Activated gamma-delta T cell treated with Interleukin-2 at 50 U/mL for 16 hours (primary cell): ENCODE results near the gene NFS1.

Experiments used
- DNase-seq: peaks from one replicate; pipeline ENCODE4 v3.0.0-alpha.2; 2020

Gene NFS1

GRCh38 chr20:35635652-35636051, 63.5 kb downstream of the NFS1 start:
- DNase-seq = no peak

GRCh38 chr20:35632539-35633115, 66.5 kb downstream of the NFS1 start:
- DNase-seq = no peak

- no peak for DNase-seq
Observed at GRCh38 chr20:35630636-35631035, 68.5 kb downstream of the NFS1 start.

GRCh38 chr20:35629427-35630145, 69.6 kb downstream of the NFS1 start:
- no peak for DNase-seq

- DNase-seq = no peak
Observed at GRCh38 chr20:35627121-35627520, 72.0 kb downstream of the NFS1 start.

GRCh38 chr20:35626386-35627001, 72.7 kb downstream of the NFS1 start:
- no peak for DNase-seq

- DNase-seq = no peak
Observed at GRCh38 chr20:35625584-35626385, 73.4 kb downstream of the NFS1 start.

- DNase-seq = no peak
Observed at GRCh38 chr20:35621560-35621946, 77.6 kb downstream of the NFS1 start.

GRCh38 chr20:35620818-35621559, 78.2 kb downstream of the NFS1 start:
- no peak for DNase-seq

GRCh38 chr20:35619196-35620095, 79.7 kb downstream of the NFS1 start:
- DNase-seq = peak; percentile 74

GRCh38 chr20:35618263-35619131, 80.7 kb downstream of the NFS1 start:
- DNase-seq = no peak
